Activated CD4-positive, CD25-positive, alpha-beta regulatory T cell treated with anti-CD3 and anti-CD28 coated beads, Interleukin-2, amount 50 U/mL, for 72 hours (primary cell): ENCODE data around the gene CYTH4.
"Not testable (repeated sequence)": the region's sequence is repeated elsewhere in the genome, so short reads cannot be mapped to it uniquely, and the experiment has no call there.

Experiments
- DNase-seq: peaks from one replicate; pipeline ENCODE4 v3.0.0; 2021

CYTH4 gene, protein sequence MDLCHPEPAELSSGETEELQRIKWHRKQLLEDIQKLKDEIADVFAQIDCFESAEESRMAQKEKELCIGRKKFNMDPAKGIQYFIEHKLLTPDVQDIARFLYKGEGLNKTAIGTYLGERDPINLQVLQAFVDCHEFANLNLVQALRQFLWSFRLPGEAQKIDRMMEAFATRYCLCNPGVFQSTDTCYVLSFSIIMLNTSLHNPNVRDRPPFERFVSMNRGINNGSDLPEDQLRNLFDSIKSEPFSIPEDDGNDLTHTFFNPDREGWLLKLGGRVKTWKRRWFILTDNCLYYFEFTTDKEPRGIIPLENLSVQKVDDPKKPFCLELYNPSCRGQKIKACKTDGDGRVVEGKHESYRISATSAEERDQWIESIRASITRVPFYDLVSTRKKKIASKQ

DNA sequence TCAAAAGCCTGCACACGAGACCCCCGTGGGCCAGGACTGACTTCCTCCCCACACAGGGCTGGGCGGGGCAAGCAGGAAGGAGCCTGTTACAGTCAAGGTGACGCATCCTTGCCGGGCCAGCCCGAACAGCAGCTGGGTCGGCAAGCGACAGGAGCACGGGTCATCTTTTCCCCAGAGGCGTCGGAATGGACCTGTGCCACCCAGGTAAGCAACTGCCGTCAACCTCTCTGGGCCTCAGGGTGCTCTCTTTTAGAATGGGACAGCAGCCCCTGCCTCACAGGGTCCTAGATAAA, at the start of gene CYTH4:
TSS of gene CYTH4 (plus strand) at position 124 of the 293 bp plus-strand sequence. CDS start at position 186, 62 bp downstream.
- DNase-seq = peak; percentile 74

- DNase-seq = not testable (repeated sequence)
Measured at GRCh38 chr22:37233371-37233750, 48.9 kb upstream of the CYTH4 start.

DNA sequence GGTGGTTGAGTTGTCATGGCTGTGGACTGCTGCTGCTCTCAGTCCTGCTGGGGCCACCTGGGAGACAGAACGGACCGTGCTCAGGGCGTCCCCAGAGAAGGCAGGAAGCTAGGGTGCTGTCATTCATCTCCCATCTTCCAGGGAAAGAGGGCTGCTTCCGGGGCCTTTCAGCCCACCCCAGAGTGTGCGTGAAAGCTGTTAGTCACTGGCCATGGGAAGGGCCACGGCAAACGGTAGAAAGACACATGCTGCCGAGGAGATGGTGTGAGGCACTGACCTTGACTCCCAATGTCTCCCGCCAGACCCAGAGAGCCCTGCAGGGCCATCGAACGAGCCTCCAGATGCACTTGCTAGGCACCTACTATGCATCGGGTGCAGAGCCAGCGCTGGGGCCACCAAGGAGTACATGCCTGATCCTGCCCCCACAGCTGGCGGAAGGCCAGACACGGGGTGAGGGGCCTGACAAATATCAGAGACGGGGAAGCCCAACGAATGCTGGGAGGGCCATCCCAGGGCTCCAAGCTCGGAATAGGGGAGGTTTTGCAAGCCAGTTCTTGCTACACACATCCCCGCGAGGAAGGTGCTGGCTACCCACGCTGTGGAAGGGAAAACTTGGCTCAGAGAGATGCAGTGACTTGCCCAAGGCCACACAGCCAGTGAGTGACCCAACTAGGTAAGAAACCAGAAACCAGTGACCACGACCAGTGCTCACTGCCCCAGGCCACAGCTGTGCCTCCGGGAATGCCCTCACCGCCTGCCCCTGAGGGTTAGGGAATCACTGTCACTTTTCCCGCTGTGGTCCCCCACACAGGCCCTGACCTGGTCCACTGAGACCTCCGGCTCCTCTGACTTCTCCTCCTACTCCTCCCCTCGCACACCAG, 48.3 kb upstream of the CYTH4 start:
- peak; percentile 29 for DNase-seq

DNA sequence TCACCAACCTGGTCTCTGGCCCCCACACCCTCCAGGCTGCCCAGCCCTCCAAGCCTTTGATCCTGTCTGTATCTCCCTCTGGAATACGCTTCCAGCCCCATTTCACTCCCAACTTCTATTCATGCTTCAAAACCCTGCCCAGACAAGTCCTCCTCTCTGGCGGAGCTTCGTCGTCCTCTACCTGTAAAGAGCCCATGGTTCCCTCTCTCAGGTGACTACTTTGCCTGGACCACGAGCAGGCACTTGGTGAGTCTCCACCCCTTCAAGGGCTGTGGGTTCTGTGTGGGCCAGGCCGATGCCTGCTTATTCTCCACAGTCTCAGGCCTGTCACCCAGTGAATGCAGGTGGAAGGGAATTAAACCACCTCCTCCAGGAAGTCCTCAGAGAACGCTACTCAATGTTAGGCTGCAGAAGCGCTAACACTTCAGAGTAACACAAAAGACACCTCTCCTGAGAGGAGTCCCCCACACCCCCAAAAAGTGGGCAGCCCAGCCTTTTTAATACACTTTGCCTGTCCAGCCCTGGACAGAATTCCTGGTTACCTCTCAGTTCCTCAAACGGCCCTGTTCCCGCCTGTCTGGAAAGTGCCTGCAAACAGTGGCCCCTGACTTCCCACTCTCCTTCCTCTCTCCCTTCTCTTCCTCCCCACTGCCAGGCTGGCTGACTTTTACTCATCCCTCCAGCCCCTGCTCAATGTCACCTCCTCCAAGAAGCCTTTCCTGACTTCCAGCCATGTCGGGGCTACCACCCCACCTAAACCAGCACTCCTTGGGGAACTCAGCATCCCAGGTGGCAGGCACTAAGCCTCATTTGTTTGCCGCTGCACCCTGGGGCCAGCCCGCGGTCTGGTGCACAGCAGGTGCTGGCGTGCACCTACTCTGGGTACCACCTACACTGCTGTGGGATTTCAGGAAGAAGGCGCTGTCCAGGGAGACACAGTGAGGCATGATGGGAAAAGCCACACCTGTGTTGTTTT, 47.3 kb upstream of the CYTH4 start:
- peak; percentile 29 for DNase-seq

DNA sequence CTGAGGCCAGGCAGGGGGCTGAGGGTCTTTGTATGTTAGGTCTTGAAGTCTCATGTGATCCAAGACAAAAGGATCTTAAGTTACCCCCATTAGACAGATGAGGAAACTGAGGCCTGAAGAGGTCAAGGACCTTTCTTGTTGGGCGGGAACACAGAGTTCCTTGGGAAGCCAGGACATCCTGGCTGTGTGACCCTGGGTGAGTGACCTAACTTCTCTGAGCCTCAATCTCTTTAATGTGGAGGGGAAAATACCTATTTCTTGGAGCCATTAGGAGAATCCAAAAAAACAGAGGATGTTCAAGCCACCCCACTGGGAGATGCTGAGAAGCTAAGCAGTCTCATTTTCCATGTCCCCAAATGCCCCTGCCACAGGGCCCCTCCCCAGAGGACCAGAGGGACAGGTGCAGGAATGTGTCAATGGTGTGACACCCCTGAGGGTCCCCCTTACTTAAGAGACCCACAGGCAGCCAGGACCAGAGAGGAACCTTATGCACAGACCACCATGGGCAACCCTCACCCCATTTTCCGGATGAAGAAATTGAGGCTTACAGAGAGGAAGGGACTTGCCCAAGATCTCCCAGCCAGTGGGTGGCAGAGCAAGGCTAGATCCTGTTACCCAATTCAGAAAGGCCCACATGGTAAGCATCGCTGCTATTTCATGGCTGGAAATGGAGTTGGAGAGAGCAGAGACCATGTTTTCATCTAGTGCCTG, 46.3 kb upstream of the CYTH4 start:
- DNase-seq = no peak

DNA sequence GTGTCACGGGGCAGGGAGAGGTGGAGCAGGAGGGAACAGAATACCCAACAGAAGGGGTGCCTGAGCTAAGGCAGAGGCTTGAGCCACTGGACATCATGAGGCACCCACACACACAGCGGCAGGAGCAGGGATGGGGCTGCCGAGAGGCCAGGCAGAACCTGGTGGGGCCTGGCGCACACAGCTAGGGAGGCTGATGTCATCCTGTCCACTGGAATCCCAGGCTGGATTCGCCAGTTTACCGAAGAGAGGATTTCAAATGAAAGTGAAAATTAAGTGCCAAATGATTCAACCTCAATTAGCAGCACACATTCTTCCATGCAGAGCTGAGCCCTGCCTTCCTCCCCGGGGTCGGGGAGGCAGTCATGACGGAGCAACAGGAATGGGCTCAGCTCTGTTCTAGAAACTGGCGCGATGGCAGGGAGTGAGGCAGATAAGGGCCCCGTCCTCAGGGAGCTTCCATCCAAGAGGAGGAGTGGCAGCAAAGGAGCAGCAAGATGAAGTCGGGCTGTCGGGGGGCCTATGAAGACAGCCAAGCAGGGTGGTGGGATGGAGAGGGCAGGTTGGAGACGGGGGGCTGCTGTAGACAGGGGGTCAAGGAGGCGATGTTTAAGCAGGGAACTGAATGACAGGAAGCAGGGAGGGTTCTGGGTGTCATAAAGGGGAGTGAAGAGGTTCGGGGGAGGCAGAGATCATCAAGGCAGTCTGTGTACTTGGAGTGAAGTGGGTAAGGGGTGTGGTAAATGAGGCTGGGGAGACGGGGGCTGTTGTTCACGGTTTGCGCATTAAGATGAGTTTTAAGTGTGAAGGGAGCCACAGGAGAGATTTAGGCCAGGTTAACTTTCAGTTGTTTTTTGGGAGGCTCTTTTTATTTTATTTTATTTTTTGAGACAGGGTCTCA, 44.7 kb upstream of the CYTH4 start:
- peak; percentile 28 for DNase-seq

GRCh38 chr22:37239336-37240239, 42.7 kb upstream of the CYTH4 start:
- peak; percentile 29 for DNase-seq

GRCh38 chr22:37240240-37240940, 41.9 kb upstream of the CYTH4 start:
- DNase-seq = no peak

DNA sequence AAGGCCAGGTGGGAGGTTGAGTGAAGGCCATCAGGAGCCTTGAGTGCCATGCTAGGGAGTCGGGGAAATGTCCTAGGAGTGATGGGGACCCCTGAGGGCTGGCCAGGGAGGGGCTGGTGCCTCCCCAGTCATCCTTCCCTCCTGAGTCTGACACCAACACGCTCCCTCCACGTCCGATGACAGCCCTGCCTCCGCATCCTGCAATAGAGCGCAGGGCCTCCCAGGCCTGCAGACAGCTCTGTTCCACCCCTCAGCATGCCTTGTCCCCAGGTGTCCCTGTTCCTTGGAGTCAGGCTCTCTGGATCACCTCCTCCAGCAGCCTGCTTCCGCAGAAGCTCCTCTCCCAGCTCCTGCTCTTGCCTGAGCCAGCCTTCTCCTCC, 41.4 kb upstream of the CYTH4 start:
- no peak for DNase-seq

DNA sequence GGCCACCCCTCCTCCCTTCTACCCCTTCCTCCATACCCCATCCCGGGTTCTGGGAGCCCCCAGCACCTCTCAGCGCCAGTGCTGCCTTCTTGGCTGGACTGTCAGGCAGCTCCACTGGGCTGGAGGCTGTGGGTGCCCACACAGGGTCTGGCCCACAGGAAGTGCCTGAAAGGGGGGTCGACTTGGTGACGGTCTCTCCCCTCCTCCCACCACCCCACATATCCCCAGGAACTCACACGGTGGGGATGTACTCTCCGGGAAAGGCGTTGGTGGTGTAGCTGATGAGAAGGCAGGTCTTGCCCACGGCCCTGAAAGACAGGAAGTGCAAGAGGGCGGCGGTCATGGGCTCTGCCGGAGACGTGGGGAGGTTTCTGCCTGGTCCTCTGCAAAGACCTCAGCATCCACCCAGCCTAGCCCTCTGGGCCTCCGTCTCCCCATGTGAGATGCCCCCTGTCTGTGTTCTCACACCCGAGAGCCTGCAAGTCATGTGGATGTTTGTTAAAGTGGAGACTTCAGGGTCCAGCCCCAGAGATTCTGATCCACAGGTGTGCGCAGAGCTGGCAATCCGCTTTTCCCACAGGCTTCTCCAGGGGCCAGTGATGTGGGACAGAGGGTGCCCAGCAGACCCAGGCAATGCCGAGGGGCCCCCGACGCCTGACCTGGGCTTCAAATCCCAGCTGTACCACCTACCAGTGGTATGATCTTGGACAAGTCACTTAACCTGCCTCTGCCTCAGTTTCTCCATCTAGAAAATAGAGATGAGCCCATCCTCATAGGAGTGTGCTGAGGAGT, 40.8 kb upstream of the CYTH4 start:
- peak; percentile 55 for DNase-seq

GRCh38 chr22:37242395-37242918, 39.9 kb upstream of the CYTH4 start:
- peak; percentile 87 for DNase-seq

DNA sequence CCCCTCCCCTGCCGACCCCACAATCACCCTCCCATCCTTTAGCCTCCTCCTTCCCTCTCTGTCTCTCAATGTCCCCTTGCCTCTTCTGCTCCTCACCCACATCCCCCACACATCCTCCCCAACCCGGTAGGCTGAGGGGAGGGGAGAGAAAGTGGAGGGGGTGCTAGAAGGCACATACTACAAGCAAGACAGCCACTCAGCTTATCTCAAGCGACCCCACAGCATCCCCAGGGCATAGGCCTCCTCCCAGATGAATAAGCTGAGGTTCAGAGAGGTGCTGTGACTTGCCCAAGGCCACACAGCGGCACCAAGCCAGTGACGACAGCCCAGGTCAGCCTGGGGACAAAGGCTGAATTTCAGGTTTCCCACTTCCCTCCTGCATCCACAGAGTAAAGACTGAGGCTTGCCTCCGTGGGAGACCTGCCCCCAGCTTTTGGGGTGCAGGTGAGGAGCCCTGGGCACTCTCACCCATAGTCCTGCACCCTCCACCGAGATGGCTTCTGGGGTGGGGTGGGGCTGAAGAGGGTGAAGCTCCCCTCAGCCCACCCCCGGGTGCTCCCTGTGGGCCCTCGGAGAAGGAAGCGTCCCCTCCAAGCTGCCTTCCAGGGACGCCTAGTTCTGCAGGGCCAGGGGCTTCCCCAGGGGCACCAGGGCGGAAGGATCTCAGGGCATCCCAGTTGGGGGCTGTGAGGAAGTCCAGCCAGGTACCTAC, 38.8 kb upstream of the CYTH4 start:
- peak; percentile 40 for DNase-seq

DNA sequence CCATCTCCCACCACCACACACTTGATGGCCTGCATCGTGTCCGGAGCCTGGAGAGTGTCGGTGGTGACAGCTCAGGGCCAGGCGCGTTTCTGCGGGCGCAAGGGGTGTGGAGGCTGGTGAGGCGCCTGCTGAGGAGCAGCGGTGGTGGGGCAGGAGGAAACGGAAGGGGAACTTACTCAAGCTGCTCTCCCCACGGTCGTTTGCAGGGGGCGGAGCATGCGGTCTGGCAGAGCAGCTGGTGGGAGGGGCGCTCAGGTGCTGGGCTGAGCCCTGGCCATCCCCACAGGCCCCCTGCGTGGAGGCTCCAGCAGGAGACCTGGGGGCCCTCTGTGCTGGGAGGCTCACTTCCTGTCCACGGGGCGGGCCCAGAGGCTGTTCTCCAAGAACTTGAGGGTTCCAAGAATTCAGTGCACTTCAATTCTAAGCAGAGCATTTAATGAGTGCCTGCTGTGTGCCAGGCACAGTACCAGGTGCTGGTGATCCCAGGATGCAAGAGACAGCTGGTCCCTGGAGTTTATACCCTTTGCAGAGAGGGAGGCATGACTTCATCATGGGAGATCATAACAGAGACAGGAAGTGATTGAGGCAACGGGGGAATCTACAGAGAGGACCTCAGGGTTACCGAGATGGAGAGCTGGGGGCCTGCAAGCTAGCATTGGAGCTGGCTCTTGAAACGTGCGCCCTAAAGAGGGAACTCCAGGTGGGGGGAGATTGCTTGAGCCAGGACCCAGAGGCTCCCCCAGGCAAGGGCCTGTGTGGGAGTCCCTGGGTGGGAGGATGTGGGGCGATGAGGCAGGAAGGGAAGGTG, 38.0 kb upstream of the CYTH4 start, which contains the start of gene RAC2:
TSS of gene RAC2 (minus strand) at position 156 of the 808 bp plus-strand sequence. CDS start at position 35, 121 bp downstream.
- peak; percentile 83 for DNase-seq

- DNase-seq = peak; percentile 30
Measured at GRCh38 chr22:37244922-37245722, 37.2 kb upstream of the CYTH4 start.

DNA sequence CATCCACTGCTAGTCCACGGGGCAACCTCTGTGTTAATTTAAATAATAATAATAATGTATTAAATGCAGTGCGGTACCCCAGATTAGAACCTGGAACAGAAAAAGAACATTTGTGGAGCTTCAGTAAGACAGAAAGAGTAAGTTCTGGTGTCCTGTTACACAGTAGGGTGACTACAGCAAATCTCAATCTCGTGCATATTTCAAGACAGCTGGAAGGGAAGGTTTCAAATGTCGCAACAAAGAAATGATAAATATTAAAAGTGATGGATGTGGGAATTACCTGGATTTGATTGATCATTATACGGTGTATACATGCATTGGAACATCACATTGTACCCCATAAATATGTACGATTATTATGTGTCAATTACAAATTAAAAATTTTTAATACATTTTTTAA, 36.6 kb upstream of the CYTH4 start:
- DNase-seq = no peak

GRCh38 chr22:37248251-37248650, 34.1 kb upstream of the CYTH4 start:
- DNase-seq = peak; percentile 31
